A673 (cell line): Measurements from ENCODE around the gene INHBE. TPM values are rescaled to one million over a fixed set of nuclear protein-coding genes. Genes with fewer than 3 reads are reported as not detected.

Experiments used
- BruUV-seq: library from RNA; stranded (reverse); fragments of 400-500 nt; replicated peaks from 2 replicates; lab custom pipeline; 2021; lab: Mats Ljungman, UMichigan
- CTCF ChIA-PET: fragments of 300-600 bp; sonication (Branson Sonifier 250); formaldehyde crosslinking; loops from one replicate; lab custom pipeline; 2022; ENCODE audit warnings: antibody characterized with exemption; lab: Charles Lee
- POLR2A ChIA-PET: fragments of 300-600 bp; sonication (Branson Sonifier 250); formaldehyde crosslinking; loops from one replicate; lab custom pipeline; 2022; ENCODE audit warnings: antibody characterized with exemption; ENCODE audit not compliant: low non-redundant PET; lab: Charles Lee
- DNase-seq: peaks from one replicate; pipeline ENCODE4 v3.0.0-alpha.2; 2015; ENCODE audit warnings: low spot score
- H3K27ac ChIP-seq: fragments of 200-600 bp; sonication (generic); 2 replicates; pipeline ENCODE4 v1.5.1; 2016; ENCODE audit warnings: mixed run types, low read depth, mild to moderate bottlenecking, mixed read lengths, antibody characterized with exemption, low read length; ENCODE audit not compliant: poor library complexity, severe bottlenecking
- H3K27me3 ChIP-seq: fragments of 200-600 bp; sonication (generic); replicated peaks from 2 replicates; pipeline ENCODE4 v1.6.1; 2017; ENCODE audit warnings: mixed run types, low read depth, mild to moderate bottlenecking, mixed read lengths, antibody characterized with exemption, low read length; ENCODE audit not compliant: insufficient read depth, poor library complexity
- H3K36me3 ChIP-seq: fragments of 200-600 bp; sonication (generic); 2 replicates; pipeline ENCODE4 v1.6.1; 2016; ENCODE audit warnings: mixed run types, mild to moderate bottlenecking, mixed read lengths, antibody characterized with exemption, low read length; ENCODE audit not compliant: insufficient read depth, poor library complexity, severe bottlenecking
- H3K4me1 ChIP-seq: fragments of 200-600 bp; sonication (generic); 2 replicates; pipeline ENCODE4 v1.6.1; 2017; ENCODE audit warnings: mixed run types, mild to moderate bottlenecking, mixed read lengths, antibody characterized with exemption, low read length; ENCODE audit not compliant: insufficient read depth, poor library complexity, severe bottlenecking
- H3K4me3 ChIP-seq: fragments of 200-600 bp; sonication (generic); 2 replicates; pipeline ENCODE4 v1.5.1; 2016; ENCODE audit warnings: low read depth, mixed run types, mild to moderate bottlenecking, mixed read lengths, low read length; ENCODE audit not compliant: poor library complexity, severe bottlenecking
- H3K9me3 ChIP-seq: fragments of 200-600 bp; sonication (generic); 2 replicates; pipeline ENCODE4 v1.6.1; 2016; ENCODE audit warnings: mixed run types, low read depth, mild to moderate bottlenecking, mixed read lengths, antibody characterized with exemption, low read length; ENCODE audit not compliant: poor library complexity, severe bottlenecking
- EZH2 ChIP-seq: fragments of 200-600 bp; sonication (generic); IDR thresholded peaks from 2 replicates; pipeline ENCODE4 v1.6.1; 2017; ENCODE audit warnings: borderline replicate concordance, low read depth, mild to moderate bottlenecking, mixed read lengths, antibody characterized with exemption, low read length; ENCODE audit not compliant: poor library complexity, severe bottlenecking
- intact Hi-C: fragments of 100-400 bp; cut with micrococcal nuclease; formaldehyde crosslinking; loops from one replicate; pipeline ENCODE4 v1.10.0; 2022; ENCODE audit not compliant: unreplicated experiment
- total RNA-seq: library from RNA; stranded (reverse); gene quantifications from 2 replicates; pipeline ENCODE4 v1.2.3, GENCODE V29; 2021
- TF ChIP-seq, protein P1 (sequence below): fragments of 300-800, 200-600 bp; sonication (generic); conservative IDR thresholded peaks from 2 replicates; pipeline ENCODE4 v1.5.1; 2017; ENCODE audit warnings: low read depth, mild to moderate bottlenecking, antibody characterized with exemption, low read length, moderate library complexity, mixed read lengths

Gene INHBE
- total RNA-seq, 1 experiment from 2014 or later, result 0.62 TPM

DNA sequence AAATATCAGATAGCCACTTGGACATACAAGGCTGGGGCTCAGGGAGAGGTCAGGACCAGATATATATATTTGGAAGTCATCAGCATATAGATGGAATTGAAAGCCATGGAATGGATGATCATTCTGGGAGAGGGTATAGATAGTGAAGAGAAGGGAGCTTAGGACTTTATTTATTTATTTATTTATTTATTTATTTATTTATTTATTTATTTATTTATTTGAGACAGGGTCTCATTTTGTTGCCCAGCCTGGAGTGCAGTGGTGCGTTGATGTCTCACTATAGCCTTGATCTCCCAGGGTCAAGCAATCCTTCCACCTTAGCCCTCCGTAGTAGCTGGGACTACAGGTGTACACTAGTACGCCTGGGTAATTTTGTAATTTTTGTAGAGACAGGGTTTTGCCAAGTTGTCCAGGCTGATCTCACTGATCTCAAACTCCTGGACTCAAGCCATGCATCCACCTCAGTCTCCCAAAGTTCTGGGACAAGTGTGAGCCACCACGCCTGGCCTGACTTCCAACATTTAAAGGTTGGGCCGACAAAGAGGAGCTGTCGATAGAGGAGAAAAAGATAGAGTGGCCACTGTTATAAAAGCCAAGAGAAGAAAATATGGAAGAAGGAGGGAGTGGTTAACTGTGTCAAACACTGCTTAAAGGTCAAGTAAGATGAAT lies 8.7 kb upstream of the INHBE start:
- TF ChIP-seq EZH2, result no peak
- TF ChIP-seq, protein P1, sequence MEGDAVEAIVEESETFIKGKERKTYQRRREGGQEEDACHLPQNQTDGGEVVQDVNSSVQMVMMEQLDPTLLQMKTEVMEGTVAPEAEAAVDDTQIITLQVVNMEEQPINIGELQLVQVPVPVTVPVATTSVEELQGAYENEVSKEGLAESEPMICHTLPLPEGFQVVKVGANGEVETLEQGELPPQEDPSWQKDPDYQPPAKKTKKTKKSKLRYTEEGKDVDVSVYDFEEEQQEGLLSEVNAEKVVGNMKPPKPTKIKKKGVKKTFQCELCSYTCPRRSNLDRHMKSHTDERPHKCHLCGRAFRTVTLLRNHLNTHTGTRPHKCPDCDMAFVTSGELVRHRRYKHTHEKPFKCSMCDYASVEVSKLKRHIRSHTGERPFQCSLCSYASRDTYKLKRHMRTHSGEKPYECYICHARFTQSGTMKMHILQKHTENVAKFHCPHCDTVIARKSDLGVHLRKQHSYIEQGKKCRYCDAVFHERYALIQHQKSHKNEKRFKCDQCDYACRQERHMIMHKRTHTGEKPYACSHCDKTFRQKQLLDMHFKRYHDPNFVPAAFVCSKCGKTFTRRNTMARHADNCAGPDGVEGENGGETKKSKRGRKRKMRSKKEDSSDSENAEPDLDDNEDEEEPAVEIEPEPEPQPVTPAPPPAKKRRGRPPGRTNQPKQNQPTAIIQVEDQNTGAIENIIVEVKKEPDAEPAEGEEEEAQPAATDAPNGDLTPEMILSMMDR, result no peak
- Histone ChIP-seq H3K4me1 (no peaks in the 10 kb centered on the region), H3K36me3 (no peaks in the 10 kb centered on the region), H3K27ac (no peak overlapping the region), H3K4me3 (no peak overlapping the region), H3K27me3 (no peaks in the 10 kb centered on the region), H3K9me3 (no peaks in the 10 kb centered on the region)
- CTCF ChIA-PET, result no interaction called here
- intact Hi-C loops, result no loop called here
- BruUV-seq, result no TSS peak
- POLR2A ChIA-PET, result no interaction called here
- no peak for DNase-seq

DNA sequence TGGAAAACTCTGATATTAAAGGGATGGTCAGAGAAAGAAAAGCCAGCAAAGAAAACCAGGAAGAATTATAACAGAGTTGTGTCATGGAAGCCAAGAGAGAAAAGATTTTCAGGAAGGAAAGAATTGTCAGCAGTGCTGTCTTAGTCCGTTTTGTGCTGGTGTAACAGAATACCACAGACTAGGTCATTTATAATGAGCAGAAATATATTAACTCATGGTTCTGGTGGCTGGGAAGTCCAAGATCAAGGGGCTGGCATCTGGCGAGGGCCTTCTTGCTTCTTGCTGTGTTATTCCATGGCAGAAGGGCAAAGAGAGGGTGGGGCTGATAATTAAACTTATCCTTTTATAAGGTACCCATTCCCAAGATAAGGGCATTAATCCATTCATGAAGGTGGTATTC lies 6.4 kb upstream of the INHBE start:
- no TSS peak for BruUV-seq
- no peak for DNase-seq
- POLR2A ChIA-PET, result no interaction called here

DNA sequence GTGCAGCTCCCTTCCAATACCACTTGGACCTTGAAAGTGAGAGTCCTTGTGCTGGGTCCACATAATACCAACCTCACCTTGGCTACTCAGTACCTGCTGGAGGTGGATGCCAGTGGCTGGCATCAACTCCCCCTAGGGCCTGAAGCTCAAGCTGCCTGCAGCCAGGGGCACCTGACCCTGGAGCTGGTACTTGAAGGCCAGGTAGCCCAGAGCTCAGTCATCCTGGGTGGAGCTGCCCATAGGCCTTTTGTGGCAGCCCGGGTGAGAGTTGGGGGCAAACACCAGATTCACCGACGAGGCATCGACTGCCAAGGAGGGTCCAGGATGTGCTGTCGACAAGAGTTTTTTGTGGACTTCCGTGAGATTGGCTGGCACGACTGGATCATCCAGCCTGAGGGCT lies 5.7 kb upstream of the INHBE start:
- no peak for DNase-seq
- BruUV-seq, result no TSS peak
- Histone ChIP-seq H3K36me3 (no peaks in the 10 kb centered on the region), H3K4me1 (peaks cover 2% of the 10 kb centered on the region), H3K27ac (no peak overlapping the region), H3K27me3 (no peaks in the 10 kb centered on the region), H3K9me3 (no peaks in the 10 kb centered on the region), H3K4me3 (no peak overlapping the region)
- CTCF ChIA-PET, result interaction anchor here (0.5 kb wide), 1 partner anchor 141 kb away, joined by 9 read pairs; no protein-coding TSS in a partner anchor
- TF ChIP-seq, protein P1, result no peak
- no peak for TF ChIP-seq EZH2
- intact Hi-C loops, result no loop called here
- POLR2A ChIA-PET, result no interaction called here

More for the DNA sequence above, 6.4 kb upstream of the INHBE start:
- CTCF ChIA-PET, result no interaction called here
- Histone ChIP-seq H3K9me3 (no peaks in the 10 kb centered on the region), H3K4me1 (no peaks in the 10 kb centered on the region), H3K36me3 (no peaks in the 10 kb centered on the region), H3K4me3 (no peak overlapping the region), H3K27ac (no peak overlapping the region), H3K27me3 (no peaks in the 10 kb centered on the region)
- intact Hi-C loops, result no loop called here
- no peak for TF ChIP-seq EZH2
- TF ChIP-seq, protein P1, result no peak
